Measurements from ENCODE around the gene LDB2.

GRCh38 chr4:16498978-16499377 lies 399.5 kb downstream of the LDB2 start:
- no peak for TF ChIP-seq CTCF (IDR thresholded peaks at IDR 0.05)
- TF ChIP-seq EZH2 (IDR thresholded peaks at IDR 0.05; ENCODE audit: borderline replicate concordance, insufficient read depth, low read depth, low read length, poor library complexity, severe bottlenecking) = no peak
